Raji (cell line): ENCODE results near the gene SNX32.

Experiments
- POLR2A ChIP-seq: IDR thresholded peaks from 2 replicates; pipeline ENCODE4 v1.6.1; 2011; ENCODE audit warnings: low read depth, low read length, control low read depth; ENCODE audit not compliant: insufficient read depth

The SNX32 gene

DNA sequence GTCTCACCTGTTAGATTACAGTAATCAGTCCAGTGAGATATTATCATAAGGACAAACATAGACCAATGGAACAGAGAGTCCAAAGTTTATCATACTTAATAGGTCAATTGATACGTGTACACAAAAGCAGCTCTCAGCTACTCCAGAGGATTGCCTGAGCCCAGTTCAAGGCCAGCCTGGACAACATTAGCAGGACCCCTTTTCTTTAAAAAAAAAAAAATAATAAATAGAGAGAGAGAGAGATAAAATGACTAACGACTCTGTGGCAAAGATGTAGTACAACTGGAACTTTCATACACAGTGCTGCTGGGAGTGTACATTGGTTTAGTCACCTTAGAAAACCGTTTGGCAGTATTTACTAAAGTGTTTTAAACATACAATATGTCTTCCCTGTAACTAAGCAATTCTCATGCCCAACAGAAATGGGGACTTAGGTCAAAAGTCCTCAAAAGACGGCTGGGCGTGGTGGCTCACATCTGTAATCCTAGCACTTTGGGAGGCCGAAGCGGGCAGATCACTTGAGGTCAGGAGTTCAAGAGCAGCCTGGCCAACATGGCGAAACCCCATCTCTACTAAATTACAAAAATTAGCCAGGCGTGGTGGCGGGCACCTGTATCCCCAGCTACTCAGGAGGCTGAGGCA is 10.6 kb downstream of the SNX32 start:
- no peak for TF ChIP-seq POLR2A

DNA sequence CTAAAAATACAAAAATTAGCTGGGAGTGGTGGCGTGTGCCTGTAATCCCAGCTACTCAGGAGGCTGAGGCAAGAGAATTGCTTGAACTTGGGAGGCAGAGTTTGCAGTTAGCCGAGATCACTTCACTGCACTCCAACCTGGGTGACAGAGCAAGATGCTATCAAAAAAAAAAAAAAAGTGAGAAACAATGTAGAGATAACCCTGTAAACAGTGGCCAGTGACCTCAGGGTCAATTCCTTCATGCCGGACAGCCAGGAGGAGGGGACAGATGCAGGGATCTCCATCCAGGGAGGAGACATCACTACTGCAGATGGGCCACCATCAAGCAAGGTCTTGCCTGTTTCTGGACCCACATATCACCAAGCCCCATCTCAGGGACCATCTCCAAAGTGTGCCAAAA is 14.0 kb downstream of the SNX32 start:
- TF ChIP-seq POLR2A = no peak

DNA sequence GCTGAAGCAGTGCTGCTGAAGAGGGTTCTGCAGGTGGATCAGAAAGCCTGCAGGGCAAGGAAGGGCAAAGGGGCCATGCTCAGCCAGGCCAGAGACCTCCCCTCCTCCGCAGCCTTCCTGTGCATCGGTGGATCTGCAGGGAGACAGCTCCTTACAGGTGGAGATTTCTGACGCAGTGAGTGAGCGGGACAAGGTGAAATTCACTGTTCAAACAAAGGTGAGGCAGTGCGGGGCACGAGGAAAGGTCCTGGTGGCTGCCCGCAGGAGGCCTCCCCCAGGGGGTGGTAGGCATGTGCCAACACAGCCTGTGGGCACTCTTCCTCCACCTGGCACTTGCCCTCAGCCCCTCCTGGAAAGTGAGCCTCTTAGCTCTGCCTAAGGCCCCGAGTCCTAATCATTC is 15.6 kb downstream of the SNX32 start:
- TF ChIP-seq POLR2A = no peak

DNA sequence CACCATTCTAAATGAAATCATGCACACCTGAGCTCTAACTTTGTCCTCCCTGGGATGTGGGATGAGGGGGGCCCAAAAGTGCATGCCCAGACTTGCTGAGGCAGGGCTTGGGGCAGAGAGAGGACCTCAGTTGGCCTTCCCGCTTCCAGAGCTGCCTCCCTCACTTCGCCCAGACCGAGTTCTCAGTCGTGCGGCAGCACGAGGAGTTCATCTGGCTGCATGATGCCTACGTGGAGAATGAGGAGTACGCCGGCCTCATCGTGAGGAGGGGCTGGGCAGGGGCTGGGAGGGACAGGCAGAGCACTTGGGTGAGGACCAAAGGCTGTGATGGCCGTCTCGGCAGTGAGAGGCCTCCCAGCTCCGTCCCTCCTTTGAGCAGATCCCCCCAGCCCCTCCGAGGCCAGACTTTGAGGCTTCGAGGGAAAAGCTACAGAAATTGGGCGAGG is 16.0 kb downstream of the SNX32 start:
- no peak for TF ChIP-seq POLR2A

DNA sequence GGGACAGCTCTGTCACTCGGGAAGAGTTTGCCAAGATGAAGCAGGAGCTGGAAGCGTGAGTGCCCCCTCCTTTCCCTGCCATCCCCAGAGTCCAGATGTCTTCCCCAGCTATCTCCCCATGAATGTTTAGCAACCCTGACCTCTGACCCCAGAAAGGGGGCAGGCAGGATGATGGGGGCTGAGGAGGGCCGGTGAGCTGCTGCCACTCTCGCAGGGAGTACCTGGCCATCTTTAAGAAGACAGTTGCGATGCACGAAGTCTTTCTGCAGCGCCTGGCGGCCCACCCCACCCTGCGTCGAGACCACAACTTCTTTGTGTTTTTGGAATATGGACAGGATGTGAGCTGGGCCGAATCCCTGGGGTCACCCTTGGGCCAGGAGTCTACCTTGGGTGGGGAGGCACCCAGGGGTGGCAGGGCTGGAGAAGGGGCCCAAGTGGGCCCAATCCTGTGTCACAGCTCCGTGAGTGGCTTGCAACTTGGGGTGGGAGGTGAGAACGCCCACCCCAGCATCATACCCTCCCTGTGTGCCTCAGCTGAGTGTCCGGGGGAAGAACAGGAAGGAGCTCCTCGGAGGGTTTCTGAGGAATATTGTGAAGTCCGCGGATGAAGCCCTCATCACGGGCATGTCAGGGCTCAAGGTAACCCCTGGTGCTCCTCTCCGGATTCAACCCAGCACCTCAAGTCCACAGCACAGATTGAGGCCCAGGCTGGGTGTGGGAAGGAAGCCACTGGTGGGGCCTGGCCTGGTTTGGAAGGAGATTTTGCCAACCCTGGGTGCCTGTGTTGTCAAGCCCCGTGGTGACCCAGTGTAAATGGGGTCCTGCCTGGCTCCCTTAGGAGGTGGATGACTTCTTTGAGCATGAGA is 16.7 kb downstream of the SNX32 start:
- TF ChIP-seq POLR2A = no peak

DNA sequence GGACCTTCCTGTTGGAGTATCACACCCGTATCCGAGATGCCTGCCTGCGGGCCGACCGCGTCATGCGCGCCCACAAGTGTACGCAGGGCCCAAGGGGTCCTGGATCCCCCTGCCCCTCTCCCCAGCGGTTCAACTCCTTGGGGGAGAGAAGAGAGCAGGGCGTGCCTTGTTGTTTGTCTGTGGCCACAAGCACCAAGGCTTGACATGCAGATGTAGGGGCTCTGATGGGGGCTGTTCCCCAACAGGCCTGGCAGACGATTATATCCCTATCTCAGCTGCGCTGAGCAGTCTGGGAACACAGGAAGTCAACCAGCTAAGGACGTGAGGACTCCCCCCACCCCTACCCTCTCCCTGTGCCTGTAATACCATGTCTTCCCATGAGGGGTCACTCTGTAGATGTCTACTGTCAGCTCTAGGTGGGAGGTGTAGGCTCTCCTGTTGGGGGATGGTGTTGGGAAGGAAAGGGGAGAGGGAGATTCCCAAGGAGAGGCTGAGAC is 17.4 kb downstream of the SNX32 start:
- TF ChIP-seq POLR2A = no peak

DNA sequence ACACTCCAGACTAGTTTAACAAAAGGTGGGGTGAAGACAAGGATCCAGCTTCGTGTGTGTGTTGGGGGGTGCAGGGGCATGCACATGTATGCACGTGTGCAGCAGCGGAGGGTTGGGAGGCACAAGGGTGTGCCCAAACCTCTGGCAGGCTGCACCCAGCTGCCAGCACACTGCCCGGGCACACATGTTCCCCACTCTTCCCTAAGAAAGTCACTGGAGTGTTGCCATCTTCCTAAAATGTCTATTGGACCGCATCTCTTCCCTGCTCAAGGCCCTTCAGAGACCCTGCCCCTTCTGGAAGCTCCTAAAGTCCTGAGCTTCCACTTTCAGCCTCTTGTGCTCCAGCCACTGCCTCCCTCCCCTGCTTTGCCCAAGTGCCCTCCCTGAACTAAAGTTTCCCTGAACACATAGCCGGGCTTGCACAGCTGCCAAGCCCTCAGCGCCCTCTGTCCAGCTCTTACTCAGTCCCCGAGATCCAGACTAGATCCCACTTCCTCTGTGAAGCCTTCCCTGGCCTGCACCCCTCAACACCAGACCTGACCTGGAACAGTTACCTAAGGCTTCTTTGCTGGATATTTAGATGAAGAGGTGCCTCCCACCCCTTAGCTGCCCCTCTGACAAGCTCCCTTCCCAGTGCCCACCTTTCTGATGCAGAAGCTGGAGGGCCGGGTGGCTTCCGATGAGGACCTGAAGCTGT is 18.2 kb downstream of the SNX32 start:
- no peak for TF ChIP-seq POLR2A

DNA sequence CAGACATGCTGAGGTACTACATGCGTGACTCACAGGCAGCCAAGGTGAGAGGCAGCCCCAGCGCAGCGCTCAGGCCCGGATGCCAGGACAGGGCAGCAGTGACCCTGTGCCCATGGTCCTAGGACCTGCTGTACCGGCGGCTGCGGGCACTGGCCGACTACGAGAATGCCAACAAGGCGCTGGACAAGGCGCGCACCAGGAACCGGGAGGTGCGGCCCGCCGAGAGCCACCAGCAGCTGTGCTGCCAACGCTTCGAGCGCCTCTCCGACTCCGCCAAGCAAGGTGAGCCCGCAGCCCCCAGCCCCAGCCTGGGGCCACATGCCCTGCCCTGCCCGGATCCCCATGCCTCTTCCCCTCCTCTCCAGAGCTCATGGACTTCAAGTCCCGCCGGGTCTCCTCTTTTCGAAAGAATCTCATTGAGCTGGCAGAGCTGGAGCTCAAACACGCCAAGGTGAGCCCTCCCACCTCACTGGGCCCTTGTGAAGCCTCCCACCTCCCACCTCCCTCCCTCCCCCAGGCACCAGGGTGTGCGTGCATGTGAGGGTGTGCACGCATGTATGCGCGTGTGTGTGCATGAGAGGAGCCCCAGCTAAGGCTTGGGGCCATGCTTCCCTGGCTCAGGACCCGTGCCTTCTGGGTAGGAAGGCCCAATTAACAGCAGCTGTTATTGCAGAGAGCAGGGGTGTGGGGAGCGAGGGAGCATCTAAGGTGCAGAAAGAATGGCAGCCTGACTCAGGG is 18.9 kb downstream of the SNX32 start:
- no peak for TF ChIP-seq POLR2A

DNA sequence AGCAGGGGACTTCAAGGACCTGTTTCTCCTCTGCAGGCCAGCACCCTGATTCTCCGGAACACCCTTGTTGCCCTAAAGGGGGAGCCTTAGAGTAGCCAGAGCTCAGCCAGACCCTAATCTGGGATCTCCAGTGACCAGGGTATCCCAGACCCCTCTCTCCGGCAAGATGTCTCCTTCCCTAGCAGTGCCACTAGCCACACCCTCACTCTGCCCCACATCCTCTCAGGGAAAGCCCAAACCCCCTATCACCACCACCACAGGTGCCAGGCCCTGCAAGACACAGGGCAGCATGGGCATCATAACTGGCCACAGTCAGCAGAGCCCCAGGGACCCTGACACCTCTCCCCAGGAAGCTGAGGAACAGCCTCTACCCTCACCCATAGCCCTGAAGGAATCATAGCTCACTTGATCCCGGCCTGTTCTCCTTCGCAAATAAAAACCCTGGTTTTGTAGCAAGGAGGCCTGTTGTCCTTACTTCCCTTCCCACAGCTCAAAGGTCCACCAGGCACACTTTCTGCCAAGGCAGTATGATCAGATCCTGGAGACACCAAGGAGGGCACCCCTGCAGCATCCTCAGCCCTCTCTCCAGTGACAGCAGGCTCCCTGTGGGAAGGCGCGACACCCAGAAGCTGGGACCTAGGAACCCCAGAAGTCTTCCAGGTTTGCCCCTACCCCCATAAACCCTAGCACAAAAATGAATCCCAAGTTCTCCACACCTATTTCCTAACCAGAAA is 19.6 kb downstream of the SNX32 start:
- TF ChIP-seq POLR2A = no peak

DNA sequence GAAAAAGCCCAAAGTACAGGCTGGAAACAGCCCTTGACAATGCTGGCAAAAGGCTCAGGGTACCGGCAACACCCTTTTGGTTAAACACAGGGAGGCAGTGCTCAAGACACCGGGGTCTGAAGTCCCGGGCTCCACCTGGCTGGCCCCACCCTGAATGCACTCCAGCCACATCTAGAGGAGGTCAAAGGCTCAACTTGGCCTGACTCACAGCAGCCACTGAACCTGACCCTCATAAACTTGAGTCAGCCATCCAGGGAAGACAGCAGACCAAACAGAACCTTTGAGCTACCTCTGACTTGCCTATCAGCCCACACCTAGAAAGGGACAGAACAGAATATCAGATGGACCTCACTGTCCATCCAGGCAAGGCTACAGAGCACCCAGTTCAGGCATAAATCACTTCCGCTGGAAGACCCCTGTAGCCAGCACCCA is 20.4 kb downstream of the SNX32 start:
- TF ChIP-seq POLR2A = no peak

DNA sequence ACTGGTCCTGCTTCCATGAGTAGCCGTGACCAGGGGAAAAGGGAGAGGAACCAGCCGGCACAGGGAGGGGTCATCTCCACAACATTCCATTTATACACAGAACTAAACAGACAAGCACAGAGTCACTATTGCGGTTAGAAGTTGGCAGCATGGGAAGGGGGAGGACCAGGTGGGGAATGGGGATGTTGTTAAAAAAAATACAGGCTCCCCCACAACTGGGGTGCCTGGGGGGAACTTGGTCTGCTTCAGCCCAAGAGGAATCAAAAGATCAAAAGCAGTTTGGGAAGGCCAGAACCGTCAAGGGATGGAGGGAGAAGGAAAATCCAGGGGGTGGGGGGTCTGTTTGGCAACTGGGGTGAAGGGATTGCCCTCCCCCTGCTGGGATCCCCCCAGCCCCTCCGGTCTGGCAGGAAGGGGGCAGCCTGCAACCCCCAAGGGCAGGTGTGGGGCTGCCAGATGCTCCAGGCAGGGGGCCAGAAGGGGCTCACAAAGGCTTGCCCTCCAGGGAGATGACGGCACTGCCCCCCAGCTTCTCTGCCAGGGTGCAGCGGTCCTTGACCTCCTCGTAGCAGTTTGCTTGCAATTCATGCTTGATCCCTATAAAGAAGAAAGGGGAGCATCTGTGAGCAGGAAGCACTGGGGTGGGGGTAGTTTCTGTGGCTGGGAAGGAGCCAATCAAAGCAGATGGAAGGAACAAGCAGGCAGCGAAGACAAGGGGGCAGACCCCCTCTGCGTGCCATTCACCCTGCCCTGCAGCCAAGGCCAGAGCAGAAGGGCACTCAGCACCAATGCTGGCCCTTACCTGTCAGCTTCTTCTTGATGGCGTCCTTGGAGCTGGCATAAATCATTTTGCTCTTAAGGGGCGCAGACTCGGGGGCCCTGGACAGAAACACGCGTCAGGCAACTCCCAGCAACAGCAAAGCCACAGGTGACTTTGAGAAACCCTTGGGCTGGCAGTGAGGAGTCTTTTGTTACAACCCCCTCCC is 21.4 kb downstream of the SNX32 start:
- TF ChIP-seq POLR2A = no peak

DNA sequence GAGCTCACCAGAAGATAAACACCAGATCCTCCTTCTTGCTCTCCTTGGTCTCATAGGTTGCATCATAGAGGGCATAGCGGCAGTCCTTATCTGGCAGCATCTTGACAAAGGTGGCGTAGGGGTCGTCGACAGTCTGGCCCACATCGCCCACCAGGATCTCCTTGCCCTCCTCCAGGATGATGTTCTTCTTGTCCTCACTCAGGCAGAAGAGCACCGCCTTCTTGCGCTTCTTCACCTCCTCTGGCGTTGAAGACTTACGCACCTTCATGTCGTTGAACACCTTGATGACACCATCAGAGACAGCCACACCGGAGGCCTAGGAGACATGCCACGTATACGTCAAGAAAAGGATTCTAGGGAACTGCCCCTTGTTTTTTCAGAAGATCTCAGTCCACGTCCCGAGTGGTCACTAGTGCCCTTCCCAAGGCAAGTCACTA is 22.2 kb downstream of the SNX32 start:
- no peak for TF ChIP-seq POLR2A
